Brain microvascular endothelial cell (primary cell): ENCODE results near the gene OR51D1.

Experiments
- DNase-seq: peaks from one replicate; pipeline ENCODE4 v3.0.0-alpha.2; 2020
- H3K27ac ChIP-seq: fragments of 250-450 bp; sonication (Bioruptor Pico); 2 replicates; pipeline ENCODE4 v1.5.1; 2020; ENCODE audit warnings: mild to moderate bottlenecking, moderate library complexity
- H3K27me3 ChIP-seq: fragments of 250-450 bp; sonication (Bioruptor Pico); replicated peaks from 2 replicates; pipeline ENCODE4 v1.5.1; 2020; ENCODE audit warnings: mild to moderate bottlenecking
- H3K36me3 ChIP-seq: fragments of 250-450 bp; sonication (Bioruptor Pico); replicated peaks from 2 replicates; pipeline ENCODE4 v1.5.1; 2020; ENCODE audit warnings: mild to moderate bottlenecking
- H3K4me3 ChIP-seq: 2 replicates; pipeline ENCODE4 v1.5.1; 2011; ENCODE audit warnings: low read depth, mild to moderate bottlenecking, control low read depth, low read length, moderate library complexity
- in situ Hi-C: cut with HindIII; loops from 2 replicates; pipeline ENCODE4 v1.10.0; 2017; ENCODE audit warnings: low sequenced_read_pairs, low pct_ligation_motif_present
- TF ChIP-seq, protein P1 (sequence below): IDR thresholded peaks from 2 replicates; pipeline ENCODE4 v1.5.1; 2011; ENCODE audit warnings: low read depth, mild to moderate bottlenecking, moderate library complexity, low read length, control low read depth, inconsistent platforms; ENCODE audit errors: missing control alignments

The OR51D1 gene

DNA sequence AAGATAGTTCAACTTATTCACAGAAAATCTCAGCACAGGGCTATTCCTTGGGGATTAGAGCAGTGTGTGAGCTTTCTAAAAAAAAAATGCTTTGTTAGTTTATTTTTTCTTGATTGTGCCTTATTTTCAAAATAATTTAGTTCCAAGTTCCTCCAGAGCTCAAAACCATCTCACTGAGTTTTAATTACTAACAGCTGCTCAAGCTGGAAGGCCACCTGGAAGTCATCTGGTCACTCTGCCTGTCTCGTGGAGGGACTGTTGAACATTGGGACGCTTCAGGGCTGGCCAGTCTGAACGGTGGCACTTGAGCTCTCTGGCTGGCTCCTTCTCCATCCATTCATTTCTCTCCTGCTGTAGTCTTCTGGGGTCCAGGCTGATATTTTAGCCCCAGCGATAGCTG lies 10.5 kb downstream of the OR51D1 start:
- Histone ChIP-seq H3K27ac (no peak overlapping the region), H3K4me3 (no peak overlapping the region), H3K36me3 (no peaks in the 10 kb centered on the region), H3K27me3 (no peaks in the 10 kb centered on the region)
- DNase-seq = no peak
- in situ Hi-C loops = no loop called here
- TF ChIP-seq, protein P1, sequence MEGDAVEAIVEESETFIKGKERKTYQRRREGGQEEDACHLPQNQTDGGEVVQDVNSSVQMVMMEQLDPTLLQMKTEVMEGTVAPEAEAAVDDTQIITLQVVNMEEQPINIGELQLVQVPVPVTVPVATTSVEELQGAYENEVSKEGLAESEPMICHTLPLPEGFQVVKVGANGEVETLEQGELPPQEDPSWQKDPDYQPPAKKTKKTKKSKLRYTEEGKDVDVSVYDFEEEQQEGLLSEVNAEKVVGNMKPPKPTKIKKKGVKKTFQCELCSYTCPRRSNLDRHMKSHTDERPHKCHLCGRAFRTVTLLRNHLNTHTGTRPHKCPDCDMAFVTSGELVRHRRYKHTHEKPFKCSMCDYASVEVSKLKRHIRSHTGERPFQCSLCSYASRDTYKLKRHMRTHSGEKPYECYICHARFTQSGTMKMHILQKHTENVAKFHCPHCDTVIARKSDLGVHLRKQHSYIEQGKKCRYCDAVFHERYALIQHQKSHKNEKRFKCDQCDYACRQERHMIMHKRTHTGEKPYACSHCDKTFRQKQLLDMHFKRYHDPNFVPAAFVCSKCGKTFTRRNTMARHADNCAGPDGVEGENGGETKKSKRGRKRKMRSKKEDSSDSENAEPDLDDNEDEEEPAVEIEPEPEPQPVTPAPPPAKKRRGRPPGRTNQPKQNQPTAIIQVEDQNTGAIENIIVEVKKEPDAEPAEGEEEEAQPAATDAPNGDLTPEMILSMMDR = no peak

DNA sequence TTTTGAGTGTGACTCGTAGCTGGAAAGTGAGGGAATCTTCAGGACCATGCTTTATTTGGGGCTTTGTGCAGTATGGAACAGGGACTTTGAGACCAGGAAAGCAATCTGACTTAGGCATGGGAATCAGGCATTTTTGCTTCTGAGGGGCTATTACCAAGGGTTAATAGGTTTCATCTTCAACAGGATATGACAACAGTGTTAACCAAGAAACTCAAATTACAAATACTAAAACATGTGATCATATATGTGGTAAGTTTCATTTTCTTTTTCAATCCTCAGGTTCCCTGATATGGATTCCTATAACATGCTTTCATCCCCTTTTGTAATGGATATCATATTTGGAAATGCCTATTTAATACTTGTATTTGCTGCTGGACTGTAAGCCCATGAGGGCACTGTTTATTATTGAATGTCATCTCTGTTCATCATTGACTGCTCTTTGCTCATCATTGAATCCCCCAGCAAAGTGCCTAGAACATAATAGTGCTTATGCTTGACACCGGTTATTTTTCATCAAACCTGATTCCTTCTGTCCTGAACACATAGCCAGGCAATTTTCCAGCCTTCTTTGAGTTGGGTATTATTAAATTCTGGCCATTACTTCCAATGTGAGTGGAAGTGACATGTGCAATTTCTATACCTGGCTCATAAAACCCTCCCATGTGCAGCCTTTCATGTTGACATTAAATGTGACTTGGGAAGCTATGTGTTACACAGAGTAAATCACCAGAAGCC lies 17.5 kb downstream of the OR51D1 start:
- Histone ChIP-seq H3K36me3 (no peaks in the 10 kb centered on the region), H3K27me3 (no peaks in the 10 kb centered on the region), H3K4me3 (no peak overlapping the region), H3K27ac (no peak overlapping the region)
- DNase-seq = no peak
- in situ Hi-C loops = no loop called here
- TF ChIP-seq, protein P1 = no peak

DNA sequence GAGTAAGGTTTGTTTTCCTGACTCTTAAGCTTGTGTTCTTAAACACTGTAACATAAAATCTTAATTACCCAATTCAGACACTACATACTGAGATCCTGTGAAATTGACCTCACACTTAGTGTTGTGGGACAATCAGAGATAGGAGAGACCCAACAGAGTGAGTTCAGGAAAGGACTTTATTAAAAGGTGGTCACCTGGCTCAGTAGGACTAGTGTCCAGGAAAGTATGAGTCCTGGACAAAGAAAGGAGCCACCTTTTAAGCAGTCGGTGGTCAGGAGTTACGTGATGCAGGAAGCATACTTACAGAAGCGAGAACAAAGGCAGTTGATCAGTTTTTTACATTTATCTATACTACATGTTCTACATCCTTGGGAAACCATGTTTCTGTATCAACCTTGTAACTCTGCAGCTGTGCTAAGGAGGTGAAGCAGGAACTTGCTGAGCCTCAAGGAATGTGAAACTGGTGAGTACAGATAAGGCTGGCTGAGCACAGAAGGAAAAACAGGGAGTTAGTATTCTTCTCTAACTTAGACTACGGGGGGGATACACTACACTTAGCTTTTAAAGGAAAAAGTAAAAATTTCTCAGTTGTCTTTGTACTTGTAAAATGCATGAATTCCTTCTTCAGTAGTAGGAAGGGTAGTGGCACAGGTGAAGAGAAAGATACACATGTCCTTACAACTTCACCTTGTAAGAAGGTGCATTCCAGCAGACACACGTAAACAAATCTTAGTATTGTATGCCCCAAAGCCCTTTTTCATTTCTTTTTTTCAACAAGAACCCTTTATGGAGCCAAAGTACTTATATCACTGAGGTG lies 21.6 kb downstream of the OR51D1 start:
- H3K27ac ChIP-seq = no peak overlapping the region
- in situ Hi-C loops = no loop called here
- no peak overlapping the region for H3K4me3 ChIP-seq
- H3K27me3 ChIP-seq = no peaks in the 10 kb centered on the region
- TF ChIP-seq, protein P1 = no peak
- peak; percentile 60 for DNase-seq
- H3K36me3 ChIP-seq = no peaks in the 10 kb centered on the region

DNA sequence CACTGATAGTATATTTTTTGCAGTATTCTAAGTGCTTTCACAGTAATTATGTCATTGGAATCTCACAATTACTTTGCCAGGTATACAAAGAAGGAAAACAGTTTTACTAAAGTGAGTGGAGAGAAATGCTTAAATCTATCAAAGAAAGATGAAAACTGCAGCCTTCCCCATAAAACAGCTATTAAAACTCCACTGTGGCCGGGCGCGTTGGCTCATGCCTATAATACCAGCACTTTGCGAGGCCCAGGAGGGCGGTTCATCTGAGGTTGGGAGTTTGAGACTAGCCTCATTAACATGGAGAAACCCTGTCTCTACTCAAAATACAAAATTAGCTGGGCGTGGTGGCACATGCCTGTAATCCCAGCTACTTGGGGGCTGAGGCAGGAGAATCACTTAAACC lies 25.6 kb downstream of the OR51D1 start:
- Histone ChIP-seq H3K4me3 (no peak overlapping the region), H3K27me3 (no peaks in the 10 kb centered on the region), H3K27ac (no peak overlapping the region), H3K36me3 (no peaks in the 10 kb centered on the region)
- TF ChIP-seq, protein P1 = no peak
- no peak for DNase-seq
- in situ Hi-C loops = no loop called here

DNA sequence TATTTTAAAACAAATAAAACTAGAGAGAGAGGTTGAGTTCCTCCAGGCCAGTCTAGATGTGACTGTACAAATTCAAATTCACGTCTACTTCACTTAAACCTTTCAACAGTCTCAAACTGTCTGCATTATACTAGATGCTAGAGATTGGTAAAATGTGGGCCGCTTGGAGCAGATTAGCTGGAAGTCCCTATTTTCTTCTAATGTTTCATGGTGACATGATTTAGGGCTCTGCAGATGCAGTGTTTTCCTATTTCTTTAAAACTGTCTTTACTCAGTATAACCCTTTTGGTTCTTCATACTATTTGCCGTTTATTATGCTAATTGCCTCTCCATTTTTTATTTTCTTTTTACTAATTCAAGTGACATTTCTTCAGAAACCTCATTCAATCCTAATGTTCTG lies 26.9 kb downstream of the OR51D1 start:
- TF ChIP-seq, protein P1 = no peak
- DNase-seq = no peak
- Histone ChIP-seq H3K4me3 (no peak overlapping the region), H3K36me3 (no peaks in the 10 kb centered on the region), H3K27me3 (no peaks in the 10 kb centered on the region), H3K27ac (no peak overlapping the region)
- in situ Hi-C loops = no loop called here

DNA sequence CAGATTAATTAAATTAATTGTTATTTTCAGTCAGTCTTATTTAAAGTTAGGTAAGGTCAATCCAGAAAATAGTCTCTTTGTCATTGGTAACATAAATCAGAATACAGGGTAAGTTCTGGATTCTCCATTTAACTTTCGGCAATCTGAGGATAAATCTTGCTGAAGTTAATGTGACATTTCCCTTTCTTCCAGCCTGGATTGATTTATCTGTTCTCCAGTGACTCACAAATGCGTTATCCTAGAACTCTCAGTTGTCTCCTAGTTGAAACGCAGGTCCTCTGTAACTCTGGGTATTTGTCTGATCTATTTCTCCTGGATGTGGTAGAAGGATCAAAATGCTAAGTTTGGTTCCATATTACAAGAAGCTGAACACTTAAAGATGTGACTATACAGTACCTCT lies 27.5 kb downstream of the OR51D1 start:
- TF ChIP-seq, protein P1 = no peak

More for the DNA sequence above, 27.5 kb downstream of the OR51D1 start:
- Histone ChIP-seq H3K4me3 (no peak overlapping the region), H3K36me3 (no peaks in the 10 kb centered on the region), H3K27ac (peak overlapping the region; percentile 35), H3K27me3 (no peaks in the 10 kb centered on the region)
- in situ Hi-C loops = no loop called here
- DNase-seq = no peak
